ENCODE measurements around the gene MIOX. TPM values are rescaled to one million over a fixed set of nuclear protein-coding genes. Genes with fewer than 3 reads are reported as not detected.

Gene MIOX
- total and polyA plus RNA-seq, 9 of the 15 experiments (the other 6 are each of a cell fraction or from before 2014, with no cell fraction given): 0.08 TPM; not detected in 8

DNA sequence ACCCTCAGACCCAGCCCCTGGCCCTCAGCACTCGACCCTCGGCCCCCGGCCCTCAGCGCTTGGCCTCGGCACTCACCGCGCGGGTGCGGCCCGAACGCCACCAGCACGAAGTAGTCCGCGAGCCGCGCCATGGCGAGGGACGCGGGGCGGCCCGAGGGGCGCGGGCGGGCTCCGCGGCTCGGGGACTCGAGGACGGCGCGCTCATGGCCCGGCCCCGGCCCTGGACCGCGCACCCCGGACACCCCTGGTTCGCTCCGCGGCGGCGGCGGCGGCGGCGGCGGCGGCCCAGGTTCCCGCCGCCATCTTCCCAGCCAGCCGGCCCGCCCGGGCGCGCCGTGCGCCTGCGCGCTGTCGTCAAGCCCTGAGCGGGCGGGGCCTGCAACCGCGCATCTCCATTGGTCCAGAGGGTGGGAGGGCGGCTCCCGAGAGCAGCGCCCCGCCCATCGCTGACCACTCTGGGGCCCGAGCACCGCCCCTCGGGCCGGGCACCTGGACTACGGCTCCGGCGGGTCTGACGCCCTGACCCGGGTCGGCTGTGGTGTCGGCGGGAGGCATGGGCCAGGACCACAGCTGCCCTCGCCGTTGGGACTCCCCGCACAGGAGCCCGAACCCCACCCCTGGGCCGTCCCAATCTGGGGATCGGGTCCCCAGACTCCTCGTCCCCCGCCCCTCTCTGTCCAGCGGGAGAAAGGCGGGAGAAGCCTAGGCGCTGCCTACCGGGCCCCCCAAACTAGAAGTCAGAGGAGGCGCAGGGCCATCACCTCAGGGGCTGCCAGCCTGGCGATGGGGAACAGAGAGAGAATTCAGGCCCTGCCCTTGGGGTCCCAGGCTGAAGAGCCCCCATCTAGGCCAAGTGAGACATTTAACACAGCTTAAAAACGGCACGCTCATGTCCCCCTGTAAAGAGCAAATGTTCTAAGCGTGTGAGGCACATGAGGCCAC is 11.7 kb upstream of the MIOX start, which contains the start of gene SBF1 (continued):
- no peak for TF ChIP-seq THRAP3 (IDR thresholded peaks at IDR 0.05; ENCODE audit: borderline replicate concordance)
- TF ChIP-seq ZNF134 (CRISPR knock-in tag; conservative IDR thresholded peaks at IDR 0.05): no peak
- no peak for TF ChIP-seq U2AF2 (optimal IDR thresholded peaks at IDR 0.05; ENCODE audit: low read depth, low read length)
- TF ChIP-seq MTA3 (IDR thresholded peaks at IDR 0.05; ENCODE audit: borderline replicate concordance): peak; percentile 42; the same call in 1 of the 2 replicates
- no peak for TF ChIP-seq PYGO2 (tag; IDR thresholded peaks at IDR 0.05)

DNA sequence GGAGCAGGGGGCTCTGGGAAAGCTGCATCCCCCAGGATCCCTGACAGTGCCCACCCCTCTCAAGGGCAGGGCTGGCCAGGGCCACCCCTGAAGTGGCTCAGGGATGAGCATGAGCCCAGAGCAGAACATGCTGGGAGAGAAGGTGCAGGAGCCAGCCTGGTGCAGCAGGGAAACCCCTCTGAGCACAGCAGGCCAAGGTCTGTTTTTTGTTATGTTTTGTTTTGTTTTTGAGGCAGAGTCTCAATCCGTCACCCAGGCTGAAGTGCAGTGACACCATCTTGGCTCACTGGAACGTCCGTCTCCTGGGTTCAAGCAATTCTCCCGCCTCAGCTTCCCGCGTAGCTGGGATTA is 11.0 kb upstream of the MIOX start:
- no peaks in the 10 kb centered on the region for H3K9me3 ChIP-seq (replicated peaks; ENCODE audit: control insufficient read depth, insufficient read depth, low read depth, low read length)
- CTCF ChIA-PET (ENCODE audit: low intra/inter-chr PET ratio): no interaction called here
- H3K36me3 ChIP-seq (ENCODE audit: control insufficient read depth, insufficient read depth, low read length): 0 out of 3 replicates have a peak, but pooled peaks cover 2% of the 10 kb centered on the region
- peak overlapping the region; percentile 68 for H3K4me2 ChIP-seq (ENCODE audit: insufficient read depth, low read length)
- H3K4me3 ChIP-seq: no peak overlapping the region
- BruUV-seq (replicated peaks): no TSS peak
- POLR2A ChIA-PET: interaction anchor here (0.6 kb wide), 1 partner anchor 26 kb away, joined by 3 read pairs; no protein-coding TSS in a partner anchor
- in situ Hi-C loops (cut with MboI): no loop called here
- peaks cover 36% of the 10 kb centered on the region for H3K79me2 ChIP-seq (ENCODE audit: control insufficient read depth, insufficient read depth, low read length)
- H3K4me1 ChIP-seq (replicated peaks in 1 of 2; ENCODE audit: control insufficient read depth in 2 of 2, insufficient read depth in 2 of 2, low read length in 2 of 2): peaks cover 16 to 48% of the 10 kb centered on the region in 2 experiments; a peak in 4 of 5 replicates
- TF ChIP-seq MCM5 (IDR thresholded peaks at IDR 0.05; ENCODE audit: low read depth) (no peak), PHB (CRISPR knock-in tag; IDR thresholded peaks at IDR 0.05) (no peak), TAF15 (IDR thresholded peaks at IDR 0.05; ENCODE audit: low read depth, low read length) (no peak), MTA2 (IDR thresholded peaks at IDR 0.05; ENCODE audit: low read depth) (no peak), TAF7 (tag; IDR thresholded peaks at IDR 0.05) (no peak), ZNF175 (CRISPR knock-in tag; IDR thresholded peaks at IDR 0.05; ENCODE audit: low read depth) (no peak), CC2D1A (IDR thresholded peaks at IDR 0.05) (no peak), DNMT1 (IDR thresholded peaks at IDR 0.05) (no peak), NCOA2 (IDR thresholded peaks at IDR 0.05; ENCODE audit: partially characterized antibody in 2 of 2) (no peak), DDX20 (tag; IDR thresholded peaks at IDR 0.05; ENCODE audit: low read depth) (no peak), XRCC4 (IDR thresholded peaks at IDR 0.05; ENCODE audit: extremely low read depth, insufficient read depth, insufficient read length) (no peak), GTF2E2 (tag; IDR thresholded peaks at IDR 0.05) (no peak), NFATC3 (IDR thresholded peaks at IDR 0.05) (no peak), RHOXF2B (CRISPR knock-in tag; conservative IDR thresholded peaks at IDR 0.05) (no peak)
- TF ChIP-seq, protein P1, sequence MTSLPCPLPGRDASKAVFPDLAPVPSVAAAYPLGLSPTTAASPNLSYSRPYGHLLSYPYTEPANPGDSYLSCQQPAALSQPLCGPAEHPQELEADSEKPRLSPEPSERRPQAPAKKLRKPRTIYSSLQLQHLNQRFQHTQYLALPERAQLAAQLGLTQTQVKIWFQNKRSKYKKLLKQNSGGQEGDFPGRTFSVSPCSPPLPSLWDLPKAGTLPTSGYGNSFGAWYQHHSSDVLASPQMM (CRISPR knock-in tag; IDR thresholded peaks at IDR 0.05): no peak
- TF ChIP-seq, protein P2, sequence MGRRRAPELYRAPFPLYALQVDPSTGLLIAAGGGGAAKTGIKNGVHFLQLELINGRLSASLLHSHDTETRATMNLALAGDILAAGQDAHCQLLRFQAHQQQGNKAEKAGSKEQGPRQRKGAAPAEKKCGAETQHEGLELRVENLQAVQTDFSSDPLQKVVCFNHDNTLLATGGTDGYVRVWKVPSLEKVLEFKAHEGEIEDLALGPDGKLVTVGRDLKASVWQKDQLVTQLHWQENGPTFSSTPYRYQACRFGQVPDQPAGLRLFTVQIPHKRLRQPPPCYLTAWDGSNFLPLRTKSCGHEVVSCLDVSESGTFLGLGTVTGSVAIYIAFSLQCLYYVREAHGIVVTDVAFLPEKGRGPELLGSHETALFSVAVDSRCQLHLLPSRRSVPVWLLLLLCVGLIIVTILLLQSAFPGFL (CRISPR knock-in tag; IDR thresholded peaks at IDR 0.05): no peak
- H3K27ac ChIP-seq (ENCODE audit: extremely low read depth, low read depth, low read length): no peak overlapping the region
- H3K27me3 ChIP-seq (ENCODE audit: control insufficient read depth in 2 of 2, insufficient read depth in 2 of 2, low read length in 2 of 2): no peaks in the 10 kb centered on the region
- peaks cover 27% of the 10 kb centered on the region for H4K20me1 ChIP-seq (replicated peaks; ENCODE audit: control insufficient read depth, insufficient read depth, low read length)
- no peak for FAIRE-seq
- no peak for DNase-seq (ENCODE audit: extremely low read depth in 1 of 4, low spot score in 3 of 4)
- intact Hi-C loops (cut with micrococcal nuclease): no loop called here
- 90% methylated on average over 6 of the region's 6 CpGs for WGBS (ENCODE audit: insufficient coverage, low coverage, missing lambda C conversion rate)
- H3K9ac ChIP-seq (ENCODE audit: insufficient read depth in 1 of 2, low read depth in 2 of 2, low read length in 2 of 2): peak overlapping the region in 1 of 2 experiments; percentile 92; a peak in 2 of 4 replicates
- peak overlapping the region; percentile 85; the same call in 1 of the 2 replicates for H2AFZ ChIP-seq (ENCODE audit: low read depth, low read length)
- ATAC-seq: no peak
- peaks cover 4% of the 10 kb centered on the region for H3K9me1 ChIP-seq (ENCODE audit: control insufficient read depth, insufficient read depth, low read length)
